ENCODE data around the gene CNN1.

CNN1 gene

DNA sequence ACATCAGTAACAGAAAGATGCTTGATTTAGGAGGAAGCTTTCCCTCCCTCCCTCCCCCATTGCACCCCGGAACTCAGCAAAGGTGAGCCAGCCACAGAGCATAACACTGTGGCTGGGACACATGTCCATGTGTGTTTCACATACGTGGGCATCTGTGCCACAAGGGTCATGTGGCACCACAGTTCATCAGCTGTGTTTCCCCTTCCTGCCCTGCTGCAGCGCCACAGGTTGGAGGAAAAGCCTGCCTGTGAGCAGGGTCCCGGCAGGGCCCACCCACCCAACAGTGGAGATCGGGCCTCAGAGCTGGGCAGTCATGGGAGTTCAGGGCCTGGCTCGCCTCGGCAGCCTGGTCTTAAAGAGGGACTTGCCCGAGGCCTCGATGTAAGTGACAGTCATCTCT is 36.0 kb downstream of the CNN1 start:
- Histone ChIP-seq H2AFZ (ENCODE audit: low read depth, low read length, severe bottlenecking) (no peak overlapping the region), H3K79me2 (ENCODE audit: insufficient read depth, low read length) (no peaks in the 10 kb centered on the region), H3K4me3 (ENCODE audit: insufficient read depth, low read length, poor library complexity, severe bottlenecking) (no peak overlapping the region), H3K36me3 (ENCODE audit: low read length) (no peaks in the 10 kb centered on the region), H3K9ac (ENCODE audit: low read length) (no peak overlapping the region), H3F3A (ENCODE audit: insufficient read depth) (no peaks in the 10 kb centered on the region), H4K20me1 (ENCODE audit: low read depth, low read length) (no peaks in the 10 kb centered on the region), H3K9me3 (ENCODE audit: insufficient read depth, low read length) (no peaks in the 10 kb centered on the region), H3K4me2 (ENCODE audit: low read depth, low read length, poor library complexity, severe bottlenecking) (no peak overlapping the region), H3K27ac (ENCODE audit: low read depth, low read length) (no peak overlapping the region), H3K9me2 (replicated peaks; ENCODE audit: insufficient read depth, low read length) (no peaks in the 10 kb centered on the region), H3K27me3 (ENCODE audit: low read length) (no peaks in the 10 kb centered on the region)
- TF ChIP-seq, protein P1, sequence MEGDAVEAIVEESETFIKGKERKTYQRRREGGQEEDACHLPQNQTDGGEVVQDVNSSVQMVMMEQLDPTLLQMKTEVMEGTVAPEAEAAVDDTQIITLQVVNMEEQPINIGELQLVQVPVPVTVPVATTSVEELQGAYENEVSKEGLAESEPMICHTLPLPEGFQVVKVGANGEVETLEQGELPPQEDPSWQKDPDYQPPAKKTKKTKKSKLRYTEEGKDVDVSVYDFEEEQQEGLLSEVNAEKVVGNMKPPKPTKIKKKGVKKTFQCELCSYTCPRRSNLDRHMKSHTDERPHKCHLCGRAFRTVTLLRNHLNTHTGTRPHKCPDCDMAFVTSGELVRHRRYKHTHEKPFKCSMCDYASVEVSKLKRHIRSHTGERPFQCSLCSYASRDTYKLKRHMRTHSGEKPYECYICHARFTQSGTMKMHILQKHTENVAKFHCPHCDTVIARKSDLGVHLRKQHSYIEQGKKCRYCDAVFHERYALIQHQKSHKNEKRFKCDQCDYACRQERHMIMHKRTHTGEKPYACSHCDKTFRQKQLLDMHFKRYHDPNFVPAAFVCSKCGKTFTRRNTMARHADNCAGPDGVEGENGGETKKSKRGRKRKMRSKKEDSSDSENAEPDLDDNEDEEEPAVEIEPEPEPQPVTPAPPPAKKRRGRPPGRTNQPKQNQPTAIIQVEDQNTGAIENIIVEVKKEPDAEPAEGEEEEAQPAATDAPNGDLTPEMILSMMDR (IDR thresholded peaks at IDR 0.05; ENCODE audit: insufficient read depth, low read length, poor library complexity, severe bottlenecking): no peak
- no peak for TF ChIP-seq EZH2phosphoT487 (conservative IDR thresholded peaks at IDR 0.05; ENCODE audit: low read length)

- no peak overlapping the region for H3K4me2 ChIP-seq (ENCODE audit: low read depth, low read length, poor library complexity, severe bottlenecking)
- H3K36me3 ChIP-seq (ENCODE audit: low read length): no peaks in the 10 kb centered on the region
- no peak for TF ChIP-seq EZH2phosphoT487 (conservative IDR thresholded peaks at IDR 0.05; ENCODE audit: low read length)
- TF ChIP-seq, protein P1 (IDR thresholded peaks at IDR 0.05; ENCODE audit: insufficient read depth, low read length, poor library complexity, severe bottlenecking): no peak
- no peak overlapping the region for H2AFZ ChIP-seq (ENCODE audit: low read depth, low read length, severe bottlenecking)
- no peak overlapping the region for H3K4me3 ChIP-seq (ENCODE audit: insufficient read depth, low read length, poor library complexity, severe bottlenecking)
- H3K9me3 ChIP-seq (ENCODE audit: insufficient read depth, low read length): no peaks in the 10 kb centered on the region
- no peaks in the 10 kb centered on the region for H3K27me3 ChIP-seq (ENCODE audit: low read length)
- H3F3A ChIP-seq (ENCODE audit: insufficient read depth): 0 out of 2 replicates have a peak, but pooled peaks cover 7% of the 10 kb centered on the region
- H3K9ac ChIP-seq (ENCODE audit: low read length): no peak overlapping the region
- no peaks in the 10 kb centered on the region for H3K79me2 ChIP-seq (ENCODE audit: insufficient read depth, low read length)
- no peaks in the 10 kb centered on the region for H4K20me1 ChIP-seq (ENCODE audit: low read depth, low read length)
- H3K27ac ChIP-seq (ENCODE audit: low read depth, low read length): no peak overlapping the region
- no peaks in the 10 kb centered on the region for H3K9me2 ChIP-seq (replicated peaks; ENCODE audit: insufficient read depth, low read length)
These were observed 37.6 kb downstream of the CNN1 start for GRCh38 chr19:11576227-11576626.

GRCh38 chr19:11577451-11578257 is 39.0 kb downstream of the CNN1 start, which contains the start of gene ACP5:
Gene ACP5 (minus strand): TSS chr19:11577645. CDS start chr19:11577317, 328 bp downstream.
- no peak for TF ChIP-seq EZH2phosphoT487 (conservative IDR thresholded peaks at IDR 0.05; ENCODE audit: low read length)
- TF ChIP-seq, protein P1 (IDR thresholded peaks at IDR 0.05; ENCODE audit: insufficient read depth, low read length, poor library complexity, severe bottlenecking): no peak
- no peak within 1 kb of the TSS for H2AFZ ChIP-seq (ENCODE audit: low read depth, low read length, severe bottlenecking)
- no peak within 1 kb of the TSS for H3K9ac ChIP-seq (ENCODE audit: low read length)
- no peak within 1 kb of the TSS for H3K27ac ChIP-seq (ENCODE audit: low read depth, low read length)
- H3K4me3 ChIP-seq (ENCODE audit: insufficient read depth, low read length, poor library complexity, severe bottlenecking): no peak within 1 kb of the TSS
- H3K4me2 ChIP-seq (ENCODE audit: low read depth, low read length, poor library complexity, severe bottlenecking): no peak within 1 kb of the TSS
- no peaks in the 10 kb centered on the region for H3K36me3 ChIP-seq (ENCODE audit: low read length)
- H3K9me2 ChIP-seq (replicated peaks; ENCODE audit: insufficient read depth, low read length): no peaks in the 10 kb centered on the region
- no peaks in the 10 kb centered on the region for H4K20me1 ChIP-seq (ENCODE audit: low read depth, low read length)
- H3K9me3 ChIP-seq (ENCODE audit: insufficient read depth, low read length): no peaks in the 10 kb centered on the region
- peaks cover 17% of the 10 kb centered on the region for H3F3A ChIP-seq (ENCODE audit: insufficient read depth)
- no peaks in the 10 kb centered on the region for H3K79me2 ChIP-seq (ENCODE audit: insufficient read depth, low read length)
- no peaks in the 10 kb centered on the region for H3K27me3 ChIP-seq (ENCODE audit: low read length)
